Measurements from ENCODE around the gene DGKG. TPM values are rescaled to one million over a fixed set of nuclear protein-coding genes. Genes with fewer than 3 reads are reported as not detected.

The DGKG gene
- total and polyA plus RNA-seq, 2 of the 8 experiments (the other 6 are each of a cell fraction or from before 2014, with no cell fraction given): 0.30 to 0.48 TPM

- POLR2A ChIA-PET (ENCODE audit: partially characterized antibody): no interaction called here
Measured at GRCh38 chr3:186286114-186286513, 75.9 kb downstream of the DGKG start.

More at GRCh38 chr3:186286114-186286513, 75.9 kb downstream of the DGKG start:
- Histone ChIP-seq H4K5ac (ENCODE audit: insufficient read length, low read depth, low read length) (no peak overlapping the region), H4K91ac (replicated peaks; ENCODE audit: insufficient read length, low read length) (no peak overlapping the region), H3K79me2 (ENCODE audit: control insufficient read depth in 1 of 2, insufficient read depth in 2 of 2, low read length in 2 of 2) (no peaks in the 10 kb centered on the region), H3K9me3 (ENCODE audit: insufficient read depth in 2 of 2, low read depth in 1 of 2, low read length in 1 of 2) (no peaks in the 10 kb centered on the region), H2BK5ac (ENCODE audit: low read depth, low read length) (no peak overlapping the region), H3K23me2 (ENCODE audit: low read depth, low read length) (no peaks in the 10 kb centered on the region), H3K4me3 (ENCODE audit: extremely low read depth in 1 of 4, insufficient read depth in 2 of 4, low read depth in 3 of 4, low read length in 4 of 4) (no peak overlapping the region), H3K79me1 (ENCODE audit: low read depth, low read length) (no peaks in the 10 kb centered on the region), H2BK12ac (ENCODE audit: low read depth, low read length) (no peak overlapping the region), H3K36me3 (ENCODE audit: control insufficient read depth in 2 of 4, insufficient read depth in 4 of 4, low read length in 3 of 4) (no peaks in the 10 kb centered on the region), H3K27me3 (replicated peaks in 1 of 4; ENCODE audit: control insufficient read depth in 3 of 4, extremely low read depth in 1 of 4, insufficient read depth in 3 of 4, low read length in 3 of 4) (no peaks in the 10 kb centered on the region), H3K27ac (ENCODE audit: low read depth, low read length) (no peak overlapping the region), H3K4ac (replicated peaks; ENCODE audit: insufficient read length, low read depth, low read length) (no peak overlapping the region), H3K4me2 (ENCODE audit: insufficient read depth in 1 of 2, low read depth in 2 of 2, low read length in 2 of 2) (no peak overlapping the region), H3K9ac (replicated peaks in 1 of 4; ENCODE audit: extremely low read depth in 1 of 4, low read depth in 3 of 4, low read length in 3 of 4) (no peak overlapping the region), H2BK120ac (replicated peaks; ENCODE audit: low read depth, low read length) (no peak overlapping the region), H3K23ac (ENCODE audit: insufficient read length) (no peak overlapping the region), H3K14ac (ENCODE audit: insufficient read length) (no peak overlapping the region), H4K8ac (ENCODE audit: extremely low read depth, insufficient read depth, low read length) (no peak overlapping the region), H2BK20ac (ENCODE audit: low read length) (no peak overlapping the region), H2AK5ac (ENCODE audit: low read depth, low read length) (no peak overlapping the region), H4K20me1 (replicated peaks in 1 of 2; ENCODE audit: control insufficient read depth in 1 of 2, insufficient read depth in 2 of 2, low read length in 2 of 2) (no peaks in the 10 kb centered on the region), H2BK15ac (ENCODE audit: low read length) (peak overlapping the region; percentile 14; the same call in 1 of the 2 replicates), H2AFZ (ENCODE audit: low read length) (0 out of 2 replicates have a peak overlapping the region, but pooled peaks have one; percentile 75), H3K56ac (replicated peaks; ENCODE audit: insufficient read length, low read depth, low read length) (no peak overlapping the region), H3K18ac (ENCODE audit: extremely low read depth, low read length) (no peak overlapping the region), H3K4me1 (replicated peaks in 1 of 4; ENCODE audit: control insufficient read depth in 3 of 4, insufficient read depth in 4 of 4, low read length in 3 of 4) (no peaks in the 10 kb centered on the region)
- DNase-seq (ENCODE audit: low read depth in 1 of 2, low spot score in 2 of 2) (no peak), FAIRE-seq (no peak)
- CTCF ChIA-PET (ENCODE audit: partially characterized antibody): no interaction called here
- TF ChIP-seq FOSL1 (IDR thresholded peaks at IDR 0.05; ENCODE audit: insufficient read depth, low read depth, low read length): no peak
- WGBS, 2 experiments (ENCODE audit: extremely low coverage in 1 of 2, insufficient coverage in 1 of 2, insufficient read length in 1 of 2, insufficient replicate concordance in 2 of 2, low coverage in 1 of 2, low lambda C conversion rate in 2 of 2, missing lambda C conversion rate in 1 of 2): 93% methylated on average over 5 of the region's 5 CpGs; no CpG with 5 or more reads in 1 of the 2 experiments
